GM12891 (cell line): ENCODE measurements around the gene CLTC.

Experiments
- DNase-seq: peaks from one replicate; pipeline ENCODE4 v3.0.0; 2011; ENCODE audit warnings: low spot score; ENCODE audit not compliant: insufficient read length
- FAIRE-seq: peaks from 2 replicates; lab custom pipeline; 2011; peaks lifted over from hg19 to GRCh38; lab: Jason Lieb, UNC
- PAX5 ChIP-seq: IDR thresholded peaks from 2 replicates; pipeline ENCODE4 v1.6.1; 2011; ENCODE audit warnings: low read length, moderate library complexity, mild to moderate bottlenecking; ENCODE audit not compliant: insufficient read depth, severe bottlenecking
- POLR2A ChIP-seq: IDR thresholded peaks from 2 replicates; pipeline ENCODE4 v1.6.1; 2011; ENCODE audit warnings: low read depth, low read length, control low read depth
- POLR2AphosphoS5 ChIP-seq: IDR thresholded peaks from 2 replicates; pipeline ENCODE4 v1.6.1; 2011; ENCODE audit warnings: low read depth, low read length, control low read depth
- POU2F2 ChIP-seq: IDR thresholded peaks from 2 replicates; pipeline ENCODE4 v1.6.1; 2011; ENCODE audit warnings: low read depth, mild to moderate bottlenecking, control low read depth, low read length, moderate library complexity
- SPI1 ChIP-seq: IDR thresholded peaks from 2 replicates; pipeline ENCODE4 v1.6.1; 2011; ENCODE audit warnings: low read depth, low read length, control low read depth
- TAF1 ChIP-seq: IDR thresholded peaks from 2 replicates; pipeline ENCODE4 v1.6.1; 2011; ENCODE audit warnings: low read depth, low read length, control low read depth

Gene CLTC

DNA sequence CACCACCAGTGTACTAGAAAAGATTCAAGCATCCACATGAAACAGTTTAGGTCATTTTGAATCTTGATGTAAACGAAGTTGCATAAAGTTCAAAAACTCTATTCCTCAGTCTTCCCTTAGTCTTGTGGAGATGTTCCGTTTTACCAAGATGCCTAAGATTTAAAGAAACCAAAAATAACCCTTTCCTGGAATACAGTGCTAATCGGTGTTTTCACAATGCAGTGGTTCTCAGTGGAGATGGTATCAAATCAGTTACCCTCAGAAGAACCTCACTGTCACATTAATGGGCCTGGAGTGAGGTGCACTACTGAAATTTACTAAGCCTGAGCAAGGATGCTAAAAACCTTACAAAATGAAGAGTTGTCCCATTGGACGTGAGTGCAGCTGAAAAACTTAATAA lies 78.4 kb downstream of the CLTC start:
- DNase-seq (no peak), FAIRE-seq (no peak)
- TF ChIP-seq SPI1 (no peak), POLR2A (no peak), TAF1 (no peak), PAX5 (no peak), POU2F2 (no peak), POLR2AphosphoS5 (no peak)

DNA sequence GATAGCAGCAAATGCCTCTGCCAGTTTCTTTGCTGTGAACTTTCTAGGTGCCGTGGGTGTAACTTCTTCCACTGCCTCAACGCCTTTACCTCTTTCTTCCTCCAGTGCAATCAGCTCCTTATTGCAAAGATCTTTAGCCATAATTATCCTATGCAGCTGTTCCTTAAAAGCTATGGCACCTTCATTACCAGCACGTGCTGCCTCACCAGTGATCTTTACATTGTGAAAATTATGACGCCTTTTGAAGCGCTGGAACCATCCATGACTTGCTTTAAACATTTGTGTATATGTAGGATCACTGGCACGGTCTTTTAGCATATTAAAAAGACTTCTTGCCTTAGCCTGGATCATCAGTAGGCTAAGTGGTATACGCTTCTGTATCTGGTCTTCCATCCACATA lies 79.5 kb downstream of the CLTC start:
- TF ChIP-seq POU2F2 (no peak), POLR2A (no peak), SPI1 (no peak), TAF1 (no peak), PAX5 (no peak), POLR2AphosphoS5 (0 out of 2 replicates have a peak, but pooled peaks have one; percentile 29)
- DNase-seq (no peak), FAIRE-seq (no peak)

DNA sequence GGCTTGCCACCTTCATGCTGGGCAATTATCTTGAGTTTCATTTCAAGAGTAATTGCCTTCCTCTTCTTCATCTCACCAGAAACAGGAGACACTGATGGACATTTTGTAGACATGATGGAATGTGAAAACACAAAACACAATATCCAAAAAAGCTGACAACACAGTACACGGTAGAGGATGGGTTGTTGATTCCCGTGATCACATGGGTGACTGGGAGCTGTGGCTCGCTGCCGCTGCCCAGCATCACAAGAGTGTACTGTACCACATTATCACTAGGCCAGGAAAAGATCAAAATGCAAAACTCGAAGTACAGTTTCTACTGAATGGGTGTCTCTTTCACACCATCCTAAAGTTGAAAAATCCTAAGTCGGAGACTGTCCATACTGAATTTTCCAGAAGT lies 80.1 kb downstream of the CLTC start:
- TF ChIP-seq POU2F2 (no peak), POLR2AphosphoS5 (no peak), SPI1 (no peak)
- DNase-seq (no peak), FAIRE-seq (no peak)

DNA sequence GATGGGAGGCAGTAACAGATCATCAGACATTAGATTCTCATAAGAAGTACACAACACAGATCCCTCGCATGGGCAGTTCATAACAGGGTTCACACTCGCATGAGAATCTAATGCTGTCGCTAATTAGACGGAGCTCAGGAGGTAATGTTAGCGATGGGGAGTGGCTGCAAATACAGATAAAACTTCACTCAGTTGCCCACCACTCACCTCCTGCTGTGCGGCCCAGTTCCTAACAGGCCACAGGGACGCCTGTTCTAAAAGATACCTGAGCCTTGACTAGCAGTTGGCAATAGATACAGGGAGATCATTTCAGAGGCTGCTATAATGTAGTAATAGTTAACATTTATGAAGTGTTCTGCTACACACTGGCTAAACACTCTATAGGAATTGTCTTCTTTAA lies 82.6 kb downstream of the CLTC start:
- FAIRE-seq (no peak), DNase-seq (no peak)
- TF ChIP-seq SPI1 (no peak), POU2F2 (no peak), POLR2AphosphoS5 (no peak), TAF1 (no peak), PAX5 (no peak), POLR2A (no peak)

DNA sequence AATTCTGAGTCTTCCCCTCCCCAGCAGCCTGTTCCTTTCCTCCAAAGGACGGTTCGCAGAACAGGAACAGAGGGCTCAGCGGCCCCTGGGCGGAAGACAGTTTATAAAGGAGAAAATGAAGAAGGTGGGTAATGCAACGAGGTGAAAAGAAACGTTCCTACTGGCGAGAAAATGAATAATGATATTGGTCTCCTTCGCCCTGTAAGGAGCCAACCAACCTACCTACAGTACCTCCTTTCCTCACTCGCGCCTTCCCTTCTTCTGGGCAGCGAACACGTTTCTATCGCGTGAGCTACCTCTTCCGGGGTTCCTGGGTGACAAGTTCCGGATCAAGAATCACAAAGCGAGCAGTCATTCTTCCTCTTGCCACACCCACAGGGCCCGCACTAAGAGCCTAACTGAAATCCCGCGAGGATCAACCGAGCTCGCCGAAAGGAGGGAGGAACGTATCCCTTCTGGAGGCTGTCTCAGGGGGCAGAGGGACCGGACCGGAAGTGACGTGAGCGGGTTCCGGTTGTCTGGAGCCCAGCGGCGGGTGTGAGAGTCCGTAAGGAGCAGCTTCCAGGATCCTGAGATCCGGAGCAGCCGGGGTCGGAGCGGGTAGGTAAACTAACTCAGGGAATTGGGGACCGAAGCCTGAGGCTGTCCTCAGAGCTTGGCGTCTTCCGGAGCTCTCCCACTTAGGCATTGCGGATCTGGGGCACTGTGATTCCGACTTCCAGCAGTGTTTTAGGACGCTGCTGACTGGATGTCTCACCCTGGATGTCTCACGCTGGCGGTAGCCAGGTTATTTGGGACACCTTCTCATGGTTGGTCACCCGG lies 87.7 kb downstream of the CLTC start, which contains the start of the genes PTRH2 and VMP1:
Gene PTRH2 (minus strand): TSS at position 282 of the 822 bp plus-strand sequence. CDS start 9,452 bp downstream, outside the sequence.
Gene VMP1 (plus strand): TSS at position 506 of the 822 bp plus-strand sequence. CDS start 23,793 bp downstream, outside the sequence.
- TF ChIP-seq TAF1 (peak; percentile 92), POU2F2 (peak; percentile 80), PAX5 (no peak), POLR2AphosphoS5 (peak; percentile 98), POLR2A (peak; percentile 99)
- FAIRE-seq: peak; percentile 91

DNA sequence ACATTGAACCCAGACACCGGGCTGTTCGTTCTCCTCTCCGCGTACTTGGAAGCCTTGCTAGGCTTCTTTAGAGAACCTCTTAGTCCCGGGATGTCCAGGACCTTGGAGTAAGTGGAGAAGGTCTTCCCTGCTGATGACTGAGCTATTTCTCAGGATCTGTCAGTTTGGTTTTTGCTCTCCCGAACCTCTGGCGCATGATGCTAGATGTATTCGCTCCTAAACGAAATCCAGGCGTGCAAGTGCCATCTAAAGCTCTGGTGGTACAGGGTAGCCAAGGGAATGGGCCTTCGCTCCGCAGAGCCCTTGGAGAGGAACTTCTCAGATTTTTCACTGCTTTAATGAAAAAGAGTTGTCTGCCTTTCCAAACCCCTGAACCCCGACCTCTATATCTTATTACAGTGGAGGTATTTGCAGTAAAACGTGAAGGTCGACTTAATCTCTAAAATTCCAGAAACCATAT lies 88.3 kb downstream of the CLTC start:
- TF ChIP-seq POU2F2: no peak
- no peak for TF ChIP-seq SPI1
- no peak for TF ChIP-seq PAX5
- no peak for TF ChIP-seq TAF1
- TF ChIP-seq POLR2A: no peak
- no peak for TF ChIP-seq POLR2AphosphoS5
- no peak for FAIRE-seq
- DNase-seq: peak; percentile 5

More for the DNA sequence above, 87.7 kb downstream of the CLTC start, which contains the start of the genes PTRH2 and VMP1:
- peak; percentile 85 for DNase-seq

DNA sequence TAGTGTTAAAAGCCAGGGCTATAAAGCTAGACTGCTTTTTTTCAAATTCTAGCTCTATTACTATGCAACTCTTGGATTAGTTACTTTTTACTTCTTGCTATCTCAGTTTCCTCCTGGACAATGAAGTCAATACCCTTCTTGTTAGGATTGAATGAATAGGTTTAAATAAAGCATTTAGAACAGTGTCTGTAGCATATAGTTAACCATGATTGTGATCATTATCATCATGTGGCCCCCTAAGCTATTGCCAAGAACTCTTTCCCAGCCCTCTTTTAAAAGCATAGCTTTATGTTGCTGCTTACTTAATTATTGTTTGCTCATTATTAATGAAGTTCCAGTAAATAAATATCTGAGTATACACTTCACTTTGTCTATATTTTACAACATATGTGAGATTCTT lies 92.2 kb downstream of the CLTC start:
- no peak for TF ChIP-seq TAF1
- no peak for TF ChIP-seq POLR2A
- FAIRE-seq (no peak), DNase-seq (no peak)

DNA sequence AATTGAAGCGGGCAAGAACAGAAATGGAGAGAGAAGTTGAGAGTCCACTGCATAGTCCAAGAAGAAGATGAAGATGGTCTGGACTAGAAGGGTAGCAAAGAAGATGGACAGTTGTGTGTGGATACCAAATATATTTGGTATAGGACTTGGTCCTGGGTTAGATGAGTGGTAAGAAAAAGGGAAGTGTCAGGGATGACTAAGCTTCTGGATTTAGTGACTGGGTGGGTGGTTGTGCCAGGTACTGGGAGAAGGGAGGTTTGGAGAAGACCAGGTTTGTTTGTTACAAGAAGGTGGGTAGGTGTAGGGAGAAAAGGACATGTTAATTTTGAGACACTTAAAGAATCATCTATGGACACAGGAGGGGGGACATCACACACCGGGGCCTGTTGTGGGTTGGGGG lies 93.2 kb downstream of the CLTC start:
- DNase-seq: no peak

DNA sequence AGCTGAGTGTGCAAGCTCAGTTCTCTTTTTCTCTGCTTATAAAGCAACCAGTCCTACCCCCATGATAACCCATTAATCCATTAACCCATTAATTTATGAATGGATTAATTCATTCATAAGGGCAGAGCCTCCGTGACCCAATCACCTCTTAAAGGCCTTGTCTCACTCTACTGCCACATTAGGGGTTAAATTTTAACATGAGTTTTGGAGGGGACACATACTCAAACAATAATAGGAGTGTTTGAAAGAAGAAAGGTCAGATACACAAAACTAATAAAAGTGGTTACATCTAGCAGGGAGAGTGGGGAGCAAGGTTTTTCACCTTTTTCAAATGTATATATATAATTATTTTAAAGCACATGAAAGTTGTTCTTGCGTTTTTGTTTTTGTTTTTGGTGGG lies 94.6 kb downstream of the CLTC start:
- FAIRE-seq (no peak), DNase-seq (no peak)
- TF ChIP-seq POU2F2: no peak
- no peak for TF ChIP-seq POLR2A
- TF ChIP-seq TAF1: no peak
- no peak for TF ChIP-seq POLR2AphosphoS5
- no peak for TF ChIP-seq SPI1
- no peak for TF ChIP-seq PAX5

More for the DNA sequence above, 93.2 kb downstream of the CLTC start:
- no peak for TF ChIP-seq POU2F2
- no peak for TF ChIP-seq POLR2A
- TF ChIP-seq SPI1: peak; percentile 42; the same call in 1 of the 2 replicates
- TF ChIP-seq TAF1: no peak
- FAIRE-seq: no peak

DNA sequence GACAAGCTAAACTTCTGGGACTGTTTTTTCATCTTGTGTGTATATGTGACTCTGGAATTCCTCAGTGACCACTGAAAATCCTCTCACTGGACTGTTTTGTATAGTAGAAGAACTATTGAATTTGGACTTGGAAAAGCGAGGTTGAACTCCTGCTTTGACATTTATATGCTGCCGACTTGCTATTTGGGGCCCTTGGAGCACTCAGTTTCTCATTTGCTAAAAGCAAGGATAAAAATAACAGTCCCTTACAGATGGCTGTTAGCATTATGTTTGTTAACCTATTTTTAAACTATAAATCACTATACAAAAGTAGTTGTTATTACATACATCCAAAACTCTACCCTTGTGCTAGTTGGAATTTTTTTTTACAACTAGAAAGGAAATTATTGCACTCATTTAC lies 96.7 kb downstream of the CLTC start:
- TF ChIP-seq PAX5: no peak
- TF ChIP-seq SPI1: no peak
- TF ChIP-seq POLR2AphosphoS5: no peak
- FAIRE-seq (no peak), DNase-seq (no peak)
